Sigmoid colon (tissue), 4 donors: ENCODE measurements around the gene ITGB5.

ENCODE experiments used
- EP300 ChIP-seq, 4 donors: sonication (generic); formaldehyde crosslinking; IDR thresholded peaks; one replicate each; pipeline ENCODE4 v1.6.1; 2017; ENCODE audit warnings: antibody characterized with exemption in 4 of 4
- POLR2A ChIP-seq, 2 donors: fragments of 450-650 bp; IDR thresholded peaks; one replicate each; pipeline ENCODE4 v1.6.1; 2016; ENCODE audit warnings: antibody characterized with exemption in 2 of 2, mild to moderate bottlenecking in 2 of 2, moderate library complexity in 2 of 2
- POLR2AphosphoS5 ChIP-seq, 4 donors: sonication (generic); formaldehyde crosslinking; IDR thresholded peaks; one replicate each; pipeline ENCODE4 v1.6.1; 2017; ENCODE audit warnings: antibody characterized with exemption in 4 of 4
- TF ChIP-seq, protein P1 (sequence below), 4 experiments: fragments of 450-650 bp in 3 of 4; fragments of 200-600 bp in 1 of 4; IDR thresholded peaks; one replicate each; pipeline ENCODE4 v1.5.1; 2016 to 2019; ENCODE audit warnings: antibody characterized with exemption in 4 of 4, mild to moderate bottlenecking in 3 of 4, moderate library complexity in 2 of 4

DNA sequence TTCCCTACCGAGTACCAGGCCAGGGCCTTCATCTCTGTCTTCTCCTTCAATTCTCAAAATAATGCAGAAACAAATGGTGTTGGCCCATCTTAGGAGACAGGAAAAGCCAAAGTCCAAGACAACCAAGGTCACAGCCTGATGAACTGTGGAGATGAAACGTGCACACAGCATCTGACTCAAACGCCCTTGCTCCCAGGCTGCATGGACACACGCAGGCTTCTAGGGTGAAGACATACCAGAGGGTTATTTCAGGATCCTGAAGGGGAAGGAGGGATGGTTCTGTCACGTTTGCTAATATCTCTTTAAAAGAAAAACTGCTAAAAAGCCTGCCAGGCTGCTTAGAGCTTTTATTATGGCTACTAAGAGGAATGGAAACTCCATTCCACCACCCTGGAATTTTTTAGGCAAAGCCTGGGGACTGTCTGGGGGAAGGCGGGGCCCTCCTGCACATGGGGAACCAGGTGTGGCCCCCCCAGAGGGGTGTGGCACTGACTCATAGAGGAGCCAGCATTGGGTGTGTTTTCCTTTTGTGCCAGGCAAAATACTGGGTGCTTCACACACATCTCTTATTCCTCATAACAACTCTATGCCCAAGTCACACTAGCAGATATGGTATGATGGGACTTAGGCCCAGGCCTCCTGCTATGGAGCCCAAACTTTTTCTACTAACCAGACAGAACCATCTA lies 94.0 kb downstream of the ITGB5 start:
- TF ChIP-seq, protein P1, sequence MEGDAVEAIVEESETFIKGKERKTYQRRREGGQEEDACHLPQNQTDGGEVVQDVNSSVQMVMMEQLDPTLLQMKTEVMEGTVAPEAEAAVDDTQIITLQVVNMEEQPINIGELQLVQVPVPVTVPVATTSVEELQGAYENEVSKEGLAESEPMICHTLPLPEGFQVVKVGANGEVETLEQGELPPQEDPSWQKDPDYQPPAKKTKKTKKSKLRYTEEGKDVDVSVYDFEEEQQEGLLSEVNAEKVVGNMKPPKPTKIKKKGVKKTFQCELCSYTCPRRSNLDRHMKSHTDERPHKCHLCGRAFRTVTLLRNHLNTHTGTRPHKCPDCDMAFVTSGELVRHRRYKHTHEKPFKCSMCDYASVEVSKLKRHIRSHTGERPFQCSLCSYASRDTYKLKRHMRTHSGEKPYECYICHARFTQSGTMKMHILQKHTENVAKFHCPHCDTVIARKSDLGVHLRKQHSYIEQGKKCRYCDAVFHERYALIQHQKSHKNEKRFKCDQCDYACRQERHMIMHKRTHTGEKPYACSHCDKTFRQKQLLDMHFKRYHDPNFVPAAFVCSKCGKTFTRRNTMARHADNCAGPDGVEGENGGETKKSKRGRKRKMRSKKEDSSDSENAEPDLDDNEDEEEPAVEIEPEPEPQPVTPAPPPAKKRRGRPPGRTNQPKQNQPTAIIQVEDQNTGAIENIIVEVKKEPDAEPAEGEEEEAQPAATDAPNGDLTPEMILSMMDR (IDR thresholded peaks at IDR 0.05), result no peak
- TF ChIP-seq POLR2AphosphoS5 (IDR thresholded peaks at IDR 0.05), result no peak
- no peak for TF ChIP-seq POLR2A (IDR thresholded peaks at IDR 0.05)
- TF ChIP-seq EP300 (IDR thresholded peaks at IDR 0.05), result no peak
